Sigmoid colon (tissue), 7 donors: Measurements from ENCODE around the gene TUBGCP2. TPM values are rescaled to one million over a fixed set of nuclear protein-coding genes. Genes with fewer than 3 reads are reported as not detected.

Experiments
- DNase-seq: peaks from one replicate; pipeline ENCODE4 v3.0.0-alpha.2; 2019
- H3K27ac ChIP-seq, 4 donors: fragments of 200-600 bp; sonication (generic); one replicate each; pipeline ENCODE4 v1.5.1; 2016 to 2019; ENCODE audit warnings: mild to moderate bottlenecking in 1 of 4
- H3K27me3 ChIP-seq, 3 donors: fragments of 200-600 bp; sonication (generic); one replicate each; pipeline ENCODE4 v1.5.1; 2019; ENCODE audit warnings: mild to moderate bottlenecking in 1 of 3
- H3K36me3 ChIP-seq, 4 donors: fragments of 200-600 bp; sonication (generic); one replicate each; pipeline ENCODE4 v1.5.1; 2016 to 2019
- H3K4me1 ChIP-seq, 4 donors: fragments of 200-600 bp; sonication (generic); one replicate each; pipeline ENCODE4 v1.5.1; 2017 to 2019
- H3K4me3 ChIP-seq, 4 donors: fragments of 200-600 bp; sonication (generic); one replicate each; pipeline ENCODE4 v1.5.1; 2017 to 2019; ENCODE audit warnings: mild to moderate bottlenecking in 2 of 4, moderate library complexity in 1 of 4
- H3K9me3 ChIP-seq, 4 donors: fragments of 200-600 bp in 3 of 4; sonication (generic) in 3 of 4; one replicate each; pipeline versions ENCODE4 v1.5.1 to v1.6.1; 2013 to 2019
- CTCF ChIP-seq, 4 experiments: fragments of 450-650 bp in 3 of 4; fragments of 200-600 bp in 1 of 4; IDR thresholded peaks; one replicate each; pipeline ENCODE4 v1.5.1; 2016 to 2019; ENCODE audit warnings: antibody characterized with exemption in 4 of 4, mild to moderate bottlenecking in 3 of 4, moderate library complexity in 2 of 4
- EP300 ChIP-seq, 4 donors: sonication (generic); formaldehyde crosslinking; IDR thresholded peaks; one replicate each; pipeline ENCODE4 v1.6.1; 2017; ENCODE audit warnings: antibody characterized with exemption in 4 of 4
- POLR2A ChIP-seq, 2 donors: fragments of 450-650 bp; IDR thresholded peaks; one replicate each; pipeline ENCODE4 v1.6.1; 2016; ENCODE audit warnings: antibody characterized with exemption in 2 of 2, mild to moderate bottlenecking in 2 of 2, moderate library complexity in 2 of 2
- POLR2AphosphoS5 ChIP-seq, 4 donors: sonication (generic); formaldehyde crosslinking; IDR thresholded peaks; one replicate each; pipeline ENCODE4 v1.6.1; 2017; ENCODE audit warnings: antibody characterized with exemption in 4 of 4
- WGBS, 2 donors: extraction: QIAGEN DNeasy Blood & Tissue Kit; methylation state at CpG; one replicate each; pipeline ENCODE4 v1.1.7; 2013; 5-methylcytosine and 5-hydroxymethylcytosine counted together
- intact Hi-C: fragments of 100-400 bp; cut with DNase I; formaldehyde crosslinking; loops from one replicate; pipeline ENCODE4 v1.15.1; 2023
- polyA plus RNA-seq, 3 donors: library from polyadenylated mRNA; stranded (reverse); fragments of 200-250 nt; gene quantifications; one replicate each; pipeline ENCODE4 v1.2.3, GENCODE V29; 2013
- total RNA-seq, 4 donors: library from RNA; depleted of rRNA; stranded (reverse); fragments of >200 nt; gene quantifications; one replicate each; pipeline ENCODE4 v1.1.0, GENCODE V29; 2016
- donor health status: healthy with polysubstance abuse.
- donor health status: Bipolar disorder and iron deficiency.
- donor health status: healthy.

Gene TUBGCP2
- total and polyA plus RNA-seq, 7 donors = 13.8 to 51.1 (median 27.2) TPM

GRCh38 chr10:133314911-133315310 is 6.2 kb upstream of the TUBGCP2 start:
- H3K9me3 ChIP-seq = no peaks in the 10 kb centered on the region
- H3K4me3 ChIP-seq = no peak overlapping the region
- TF ChIP-seq POLR2A (IDR thresholded peaks at IDR 0.05) = no peak
- TF ChIP-seq POLR2AphosphoS5 (IDR thresholded peaks at IDR 0.05) = no peak
- 91 to 93% methylated on average over 12 of the region's 12 CpGs for WGBS, 2 donors
- DNase-seq = no peak
- H3K36me3 ChIP-seq = peaks cover 0 to 31% (median 11%) of the 10 kb centered on the region in 4 donors
- intact Hi-C loops = no loop called here
- H3K27ac ChIP-seq = peak overlapping the region in 2 of 4 donors; percentile 4 to 53
- H3K4me1 ChIP-seq = peaks cover 0 to 23% (median 19%) of the 10 kb centered on the region in 4 donors
- H3K27me3 ChIP-seq = peaks cover 0 to 16% (median 15%) of the 10 kb centered on the region in 3 donors

DNA sequence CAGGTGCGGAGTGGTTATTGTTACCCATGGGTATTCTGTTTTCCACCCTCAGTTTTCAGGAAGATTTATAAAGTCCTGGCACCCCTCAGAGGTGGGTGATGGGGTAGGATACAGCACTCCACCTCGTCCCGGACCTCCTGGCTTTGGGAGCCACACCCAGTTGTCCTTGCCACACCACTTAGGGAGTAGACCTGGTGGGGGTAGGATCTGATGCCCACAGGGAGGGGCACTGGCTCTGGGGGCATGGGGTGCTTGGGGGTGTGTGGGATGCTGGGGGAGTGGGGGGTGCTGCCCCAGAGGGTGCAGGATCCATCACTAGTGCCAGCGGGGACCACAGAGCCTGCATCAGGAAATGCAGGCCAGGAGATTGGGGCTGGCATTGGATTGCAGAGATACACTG is 4.5 kb upstream of the TUBGCP2 start:
- H3K4me1 ChIP-seq = peaks cover 0 to 23% (median 21%) of the 10 kb centered on the region in 4 donors
- TF ChIP-seq POLR2A (IDR thresholded peaks at IDR 0.05) = no peak
- no peak for TF ChIP-seq CTCF (IDR thresholded peaks at IDR 0.05)
- no peak for TF ChIP-seq POLR2AphosphoS5 (IDR thresholded peaks at IDR 0.05)
- TF ChIP-seq EP300 (IDR thresholded peaks at IDR 0.05) = no peak
- H3K36me3 ChIP-seq = peaks cover 0 to 34% (median 13%) of the 10 kb centered on the region in 4 donors
- DNase-seq = no peak
- 79 to 91% methylated on average over 4 of the region's 4 CpGs for WGBS, 2 donors
- H3K27ac ChIP-seq = no peak overlapping the region
- intact Hi-C loops = loop anchor here (2.0 kb wide), 1 partner anchor 66 kb away; the partner anchor contains the start of gene PAOX
- no peaks in the 10 kb centered on the region for H3K27me3 ChIP-seq
- no peak overlapping the region for H3K4me3 ChIP-seq
- no peaks in the 10 kb centered on the region for H3K9me3 ChIP-seq

DNA sequence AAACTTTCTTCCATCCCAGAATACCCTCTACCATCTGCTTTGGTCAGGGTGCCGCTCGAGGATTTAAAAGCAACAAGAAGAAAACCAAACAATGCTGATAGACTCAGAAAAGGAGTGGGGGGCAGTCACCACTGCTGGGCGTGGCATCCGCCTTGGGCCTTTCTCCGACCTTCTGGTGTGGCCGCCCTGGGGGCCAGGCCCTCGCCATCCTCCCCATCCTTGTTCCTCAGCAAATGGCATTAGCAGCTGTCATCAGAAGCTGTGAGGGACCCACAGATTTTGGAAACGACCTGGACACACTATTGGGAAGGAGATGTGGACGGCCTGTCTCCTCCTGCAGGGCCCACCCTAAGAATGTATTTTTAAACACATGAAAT is 4.1 kb upstream of the TUBGCP2 start:
- Histone ChIP-seq H3K27ac (no peak overlapping the region), H3K9me3 (no peaks in the 10 kb centered on the region), H3K27me3 (no peaks in the 10 kb centered on the region), H3K36me3 (peaks cover 0 to 34% (median 13%) of the 10 kb centered on the region in 4 donors), H3K4me1 (peaks cover 0 to 27% (median 25%) of the 10 kb centered on the region in 4 donors), H3K4me3 (no peak overlapping the region)
- no peak for TF ChIP-seq POLR2AphosphoS5 (IDR thresholded peaks at IDR 0.05)
- no peak for TF ChIP-seq CTCF (IDR thresholded peaks at IDR 0.05)
- no peak for TF ChIP-seq EP300 (IDR thresholded peaks at IDR 0.05)
- DNase-seq = no peak
- intact Hi-C loops = loop anchor here (2.0 kb wide), 1 partner anchor 66 kb away; the partner anchor contains the start of gene PAOX
- 91 to 93% methylated on average over 9 of the region's 9 CpGs for WGBS, 2 donors

DNA sequence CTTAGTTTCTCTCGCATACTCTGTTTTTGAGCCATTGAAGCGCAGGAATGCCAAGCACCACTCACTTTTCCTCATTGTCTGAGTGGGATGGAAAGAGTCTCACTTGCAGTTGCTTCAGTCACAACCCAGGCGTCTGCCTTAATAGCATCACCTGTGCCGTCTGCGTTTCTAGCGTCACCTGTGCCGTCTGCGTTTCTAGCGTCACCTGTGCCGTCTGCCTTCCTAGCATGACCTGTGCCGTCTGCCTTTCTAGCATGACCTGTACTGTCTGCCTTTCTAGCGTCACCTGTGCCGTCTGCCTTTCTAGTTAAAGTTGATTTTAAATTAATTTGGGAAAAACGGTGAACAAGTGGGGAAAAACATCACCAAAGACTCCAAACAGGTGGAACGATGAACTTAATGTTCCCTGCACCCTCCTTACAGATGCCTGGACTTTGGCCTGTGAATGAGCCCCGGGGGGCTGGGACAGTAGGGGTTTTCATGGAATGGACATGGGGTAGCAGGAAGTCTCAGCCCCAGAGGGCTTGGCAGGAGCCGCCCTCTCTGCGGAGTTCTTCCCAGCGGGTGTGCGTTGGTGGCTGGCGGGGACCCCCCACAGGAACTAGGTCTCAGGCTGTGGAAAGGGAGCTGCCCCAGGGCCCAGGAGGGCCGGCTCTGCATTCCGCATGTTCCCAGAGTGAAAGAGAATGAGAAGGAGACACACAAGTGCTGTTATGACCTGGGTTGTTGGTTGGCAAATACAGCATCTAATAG is 3.5 kb upstream of the TUBGCP2 start:
- DNase-seq = no peak
- no peaks in the 10 kb centered on the region for H3K27me3 ChIP-seq
- no peak overlapping the region for H3K27ac ChIP-seq
- H3K4me1 ChIP-seq = peaks cover 0 to 33% (median 30%) of the 10 kb centered on the region in 4 donors
- 94 to 95% methylated on average over 23 of the region's 23 CpGs for WGBS, 2 donors
- intact Hi-C loops = loop anchor here (2.0 kb wide), 1 partner anchor 67 kb away; the partner anchor contains the start of gene PAOX
- H3K9me3 ChIP-seq = no peaks in the 10 kb centered on the region
- no peak overlapping the region for H3K4me3 ChIP-seq
- TF ChIP-seq CTCF (IDR thresholded peaks at IDR 0.05) = no peak
- no peak for TF ChIP-seq POLR2AphosphoS5 (IDR thresholded peaks at IDR 0.05)
- TF ChIP-seq POLR2A (IDR thresholded peaks at IDR 0.05) = no peak
- TF ChIP-seq EP300 (IDR thresholded peaks at IDR 0.05) = no peak
- peaks cover 0 to 34% (median 13%) of the 10 kb centered on the region in 4 donors for H3K36me3 ChIP-seq

DNA sequence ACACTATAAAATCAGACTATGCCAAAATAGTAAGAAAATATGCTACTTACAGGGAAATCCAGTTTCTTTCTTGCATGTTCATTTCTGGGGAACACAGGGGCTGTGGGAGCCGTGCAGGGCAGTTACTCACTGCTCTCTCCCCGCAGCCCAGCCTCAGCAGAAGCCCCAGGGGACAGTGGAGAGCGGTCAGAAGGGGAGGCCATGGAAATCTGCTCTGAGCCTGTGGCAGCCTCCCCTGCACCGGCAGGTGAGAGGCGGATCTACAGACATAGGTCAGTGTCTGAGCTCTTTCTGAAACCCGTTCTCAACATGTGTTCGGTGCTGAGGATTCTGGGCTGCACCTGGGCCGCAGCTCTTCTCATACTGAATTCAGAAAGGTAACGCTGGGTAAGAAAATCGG is 2.9 kb upstream of the TUBGCP2 start:
- Histone ChIP-seq H3K36me3 (peaks cover 0 to 34% (median 13%) of the 10 kb centered on the region in 4 donors), H3K27ac (no peak overlapping the region), H3K4me1 (peaks cover 0 to 39% (median 36%) of the 10 kb centered on the region in 4 donors), H3K27me3 (no peaks in the 10 kb centered on the region), H3K9me3 (no peaks in the 10 kb centered on the region), H3K4me3 (no peak overlapping the region)
- TF ChIP-seq POLR2A (IDR thresholded peaks at IDR 0.05) = no peak
- TF ChIP-seq CTCF (IDR thresholded peaks at IDR 0.05) = no peak
- DNase-seq = no peak
- 94% methylated on average over 10 of the region's 10 CpGs for WGBS, 2 donors
- intact Hi-C loops = no loop called here
